ENCODE measurements around the gene POU6F2. TPM values are rescaled to one million over a fixed set of nuclear protein-coding genes. Genes with fewer than 3 reads are reported as not detected.
A peak's percentile ranks its signal among the peaks of the same experiment; 100 is the strongest.

The POU6F2 gene
- total RNA-seq, 1 donor from 2014 or later = not detected

DNA sequence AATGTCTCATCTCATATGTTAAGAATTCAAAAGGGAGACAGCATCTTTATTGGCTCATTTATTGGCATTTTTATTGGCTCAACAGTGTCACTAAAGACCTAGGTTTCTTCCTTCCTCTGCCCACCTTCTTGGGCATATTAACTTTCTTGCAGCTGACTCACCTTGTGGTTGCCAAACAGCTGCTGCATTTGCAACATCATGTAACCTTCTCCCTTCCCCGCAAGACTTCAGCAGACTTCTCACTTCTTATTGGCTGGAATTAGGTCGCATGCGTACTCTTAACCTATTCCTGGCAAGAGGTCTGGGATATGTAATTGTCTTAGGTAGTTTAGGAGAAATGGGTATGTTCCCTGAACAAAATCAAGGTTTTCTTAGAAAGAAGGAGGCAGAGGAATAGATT lies 263.2 kb downstream of the POU6F2 start:
- no peaks in the 10 kb centered on the region for H3K36me3 ChIP-seq (ENCODE audit: control insufficient read depth, insufficient read depth, low read length)
- TF ChIP-seq, protein P1, sequence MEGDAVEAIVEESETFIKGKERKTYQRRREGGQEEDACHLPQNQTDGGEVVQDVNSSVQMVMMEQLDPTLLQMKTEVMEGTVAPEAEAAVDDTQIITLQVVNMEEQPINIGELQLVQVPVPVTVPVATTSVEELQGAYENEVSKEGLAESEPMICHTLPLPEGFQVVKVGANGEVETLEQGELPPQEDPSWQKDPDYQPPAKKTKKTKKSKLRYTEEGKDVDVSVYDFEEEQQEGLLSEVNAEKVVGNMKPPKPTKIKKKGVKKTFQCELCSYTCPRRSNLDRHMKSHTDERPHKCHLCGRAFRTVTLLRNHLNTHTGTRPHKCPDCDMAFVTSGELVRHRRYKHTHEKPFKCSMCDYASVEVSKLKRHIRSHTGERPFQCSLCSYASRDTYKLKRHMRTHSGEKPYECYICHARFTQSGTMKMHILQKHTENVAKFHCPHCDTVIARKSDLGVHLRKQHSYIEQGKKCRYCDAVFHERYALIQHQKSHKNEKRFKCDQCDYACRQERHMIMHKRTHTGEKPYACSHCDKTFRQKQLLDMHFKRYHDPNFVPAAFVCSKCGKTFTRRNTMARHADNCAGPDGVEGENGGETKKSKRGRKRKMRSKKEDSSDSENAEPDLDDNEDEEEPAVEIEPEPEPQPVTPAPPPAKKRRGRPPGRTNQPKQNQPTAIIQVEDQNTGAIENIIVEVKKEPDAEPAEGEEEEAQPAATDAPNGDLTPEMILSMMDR (IDR thresholded peaks at IDR 0.05; ENCODE audit: insufficient read depth, low read length, severe bottlenecking) = no peak
- FAIRE-seq (no peak), DNase-seq (ENCODE audit: low read depth) (no peak)
- H3K27me3 ChIP-seq (ENCODE audit: control insufficient read depth, insufficient read depth, low read length) = no peaks in the 10 kb centered on the region
- no peak overlapping the region for H3K4me3 ChIP-seq (ENCODE audit: low read depth, low read length)

DNA sequence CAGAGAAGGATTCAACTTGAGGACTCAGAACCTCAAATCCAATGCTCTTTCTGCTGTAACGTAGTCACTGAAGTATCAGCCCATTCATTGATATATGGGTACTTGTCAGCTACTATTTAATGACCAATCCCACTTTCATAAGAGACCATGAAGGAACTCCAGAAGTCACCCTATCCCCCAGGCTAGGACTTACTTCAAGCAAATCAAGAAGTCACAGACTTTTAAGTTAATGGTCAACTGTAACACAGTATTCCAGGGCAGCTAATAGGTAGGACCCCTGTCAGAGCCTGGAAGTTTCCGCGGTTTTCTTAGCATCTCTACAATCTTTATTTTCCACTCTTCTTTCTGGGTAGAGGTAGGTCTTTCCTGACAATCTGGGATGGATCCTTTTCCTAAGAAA lies 269.9 kb downstream of the POU6F2 start:
- Histone ChIP-seq H3K4me3 (ENCODE audit: low read depth, low read length) (no peak overlapping the region), H3K27me3 (ENCODE audit: control insufficient read depth, insufficient read depth, low read length) (no peaks in the 10 kb centered on the region), H3K36me3 (ENCODE audit: control insufficient read depth, insufficient read depth, low read length) (no peaks in the 10 kb centered on the region)
- TF ChIP-seq, protein P1 (IDR thresholded peaks at IDR 0.05; ENCODE audit: insufficient read depth, low read length, severe bottlenecking) = no peak
- no peak for DNase-seq (ENCODE audit: low read depth)
- no peak for FAIRE-seq

DNA sequence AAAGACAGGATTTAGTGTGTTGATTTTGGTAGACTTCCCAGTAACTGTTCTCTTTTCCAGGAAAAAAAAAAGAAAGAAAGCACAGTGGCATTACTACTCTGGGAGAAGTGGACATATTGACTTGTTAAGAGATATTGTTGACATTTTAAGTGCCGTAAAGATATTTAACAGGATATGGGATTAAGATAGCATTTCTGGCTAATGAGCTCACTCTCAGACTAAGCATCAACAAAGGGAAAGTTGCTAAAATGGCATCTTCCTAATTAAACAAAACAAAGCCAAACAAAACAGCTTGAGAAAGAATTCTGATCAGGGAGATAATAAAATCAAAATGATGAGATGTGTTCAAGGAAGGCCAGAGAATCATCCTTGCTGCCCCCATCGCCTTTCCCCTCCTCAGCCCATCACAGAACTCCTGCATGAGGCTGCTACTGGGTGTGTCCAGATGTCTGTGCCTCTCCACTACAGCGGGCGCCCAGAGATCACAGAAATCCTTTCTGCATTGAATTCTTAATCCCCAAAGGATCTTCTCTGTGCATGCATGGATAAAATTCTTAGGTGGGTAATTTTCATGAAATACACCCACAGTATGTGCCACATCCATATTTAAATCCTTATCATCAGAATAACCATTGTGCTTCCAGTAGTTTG lies 270.5 kb downstream of the POU6F2 start:
- Histone ChIP-seq H3K4me3 (ENCODE audit: low read depth, low read length) (no peak overlapping the region), H3K36me3 (ENCODE audit: control insufficient read depth, insufficient read depth, low read length) (no peaks in the 10 kb centered on the region), H3K27me3 (ENCODE audit: control insufficient read depth, insufficient read depth, low read length) (no peaks in the 10 kb centered on the region)
- FAIRE-seq = no peak
- no peak for DNase-seq (ENCODE audit: low read depth)
- TF ChIP-seq, protein P1 (IDR thresholded peaks at IDR 0.05; ENCODE audit: insufficient read depth, low read length, severe bottlenecking) = no peak

DNA sequence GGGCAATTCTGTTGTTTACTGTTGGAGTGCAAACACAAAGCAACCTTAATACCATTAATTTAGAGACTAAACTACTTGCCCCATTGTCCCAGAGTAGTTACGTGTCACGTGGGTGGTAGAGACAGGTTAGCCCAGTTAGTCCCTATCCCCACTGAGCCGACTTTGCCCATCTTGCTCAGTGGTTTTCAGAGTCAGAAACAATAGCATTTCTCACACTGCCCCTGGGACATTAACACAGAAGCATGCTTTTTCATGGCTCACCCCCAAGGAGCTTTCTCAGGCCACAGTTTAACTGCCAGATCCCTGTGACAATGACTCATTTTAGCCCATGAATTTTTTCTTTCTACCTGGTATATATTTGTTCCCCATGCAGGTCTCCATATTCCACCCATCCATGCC lies 271.0 kb downstream of the POU6F2 start:
- FAIRE-seq = no peak
- no peaks in the 10 kb centered on the region for H3K36me3 ChIP-seq (ENCODE audit: control insufficient read depth, insufficient read depth, low read length)
- TF ChIP-seq, protein P1 (IDR thresholded peaks at IDR 0.05; ENCODE audit: insufficient read depth, low read length, severe bottlenecking) = no peak
- no peaks in the 10 kb centered on the region for H3K27me3 ChIP-seq (ENCODE audit: control insufficient read depth, insufficient read depth, low read length)
- H3K4me3 ChIP-seq (ENCODE audit: low read depth, low read length) = no peak overlapping the region
- DNase-seq (ENCODE audit: low read depth) = no peak

DNA sequence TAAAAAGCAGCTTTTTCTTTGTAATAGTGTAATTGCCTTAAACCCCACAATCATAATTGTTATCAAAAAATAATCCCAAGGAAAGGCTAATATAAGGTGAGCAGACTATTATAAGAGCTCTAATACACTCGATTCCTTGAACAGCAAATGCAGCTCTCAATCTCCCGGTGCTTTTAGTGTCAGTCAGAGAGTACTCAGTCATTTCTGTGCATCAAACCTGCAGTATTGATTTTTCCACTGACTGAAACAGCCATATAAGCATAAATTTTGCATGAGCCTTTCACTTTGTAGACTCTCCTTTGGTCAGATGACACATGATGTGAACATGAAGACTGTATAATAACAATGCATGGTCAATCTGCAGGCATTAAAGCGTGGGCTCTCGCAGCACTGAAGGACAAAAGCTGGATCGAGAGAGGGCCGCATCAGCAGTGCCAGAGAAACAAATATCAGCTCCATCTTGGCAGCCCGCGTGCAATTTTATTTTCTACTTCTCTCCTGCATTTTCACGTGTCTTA lies 272.0 kb downstream of the POU6F2 start:
- TF ChIP-seq, protein P1 (IDR thresholded peaks at IDR 0.05; ENCODE audit: insufficient read depth, low read length, severe bottlenecking) = no peak
- Histone ChIP-seq H3K27me3 (ENCODE audit: control insufficient read depth, insufficient read depth, low read length) (no peaks in the 10 kb centered on the region), H3K36me3 (ENCODE audit: control insufficient read depth, insufficient read depth, low read length) (no peaks in the 10 kb centered on the region), H3K4me3 (ENCODE audit: low read depth, low read length) (no peak overlapping the region)
- DNase-seq (ENCODE audit: low read depth) = no peak
- no peak for FAIRE-seq

DNA sequence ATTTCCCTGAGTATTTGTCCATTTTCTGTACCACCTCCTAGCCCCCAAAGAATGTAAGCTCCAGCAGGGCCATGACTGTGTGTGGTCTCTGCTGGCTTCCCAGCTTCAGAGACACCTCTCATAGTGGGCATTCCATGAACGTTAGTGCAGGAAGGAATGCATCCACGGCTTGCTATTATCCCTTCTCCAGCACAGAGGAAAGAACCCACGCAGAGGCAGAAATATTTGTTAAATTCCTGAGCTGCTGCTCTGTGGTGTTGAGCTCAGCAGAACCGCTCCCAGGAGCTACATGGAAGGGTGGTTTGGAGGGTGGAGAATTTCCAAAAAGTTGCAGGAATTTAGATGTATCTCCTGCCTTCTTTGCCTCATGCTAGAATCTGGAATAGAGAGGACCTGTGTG lies 275.2 kb downstream of the POU6F2 start:
- FAIRE-seq = peak; percentile 55
- TF ChIP-seq, protein P1 (IDR thresholded peaks at IDR 0.05; ENCODE audit: insufficient read depth, low read length, severe bottlenecking) = no peak
- no peak for DNase-seq (ENCODE audit: low read depth)
- Histone ChIP-seq H3K27me3 (ENCODE audit: control insufficient read depth, insufficient read depth, low read length) (no peaks in the 10 kb centered on the region), H3K4me3 (ENCODE audit: low read depth, low read length) (no peak overlapping the region), H3K36me3 (ENCODE audit: control insufficient read depth, insufficient read depth, low read length) (no peaks in the 10 kb centered on the region)

All from bronchial epithelial cell (primary cell).